Thyroid gland (tissue), 4 donors: Measurements from ENCODE around the gene MYO1D. TPM values are rescaled to one million over a fixed set of nuclear protein-coding genes. Genes with fewer than 3 reads are reported as not detected.

Source experiments
- DNase-seq, 2 donors: peaks; one replicate each; pipeline ENCODE4 v3.0.0-alpha.2; 2019
- H3K27ac ChIP-seq, 3 donors: fragments of 200-600 bp; sonication (generic); 1 replicate in 2 of 3; 2 replicates in 1 of 3; pipeline ENCODE4 v1.5.1; 2016 to 2019; ENCODE audit warnings: mild to moderate bottlenecking in 1 of 3, moderate library complexity in 1 of 3
- H3K27me3 ChIP-seq: fragments of 200-600 bp; sonication (generic); one replicate; pipeline ENCODE4 v1.5.1; 2019
- H3K36me3 ChIP-seq, 2 donors: fragments of 200-600 bp; sonication (generic); one replicate each; pipeline ENCODE4 v1.5.1; 2016 to 2019
- H3K4me1 ChIP-seq, 2 donors: fragments of 200-600 bp; sonication (generic); one replicate each; pipeline ENCODE4 v1.5.1; 2017 to 2019
- H3K4me3 ChIP-seq, 3 donors: fragments of 200-600 bp; sonication (generic); replicated peaks in 1 of 3; 1 replicate in 2 of 3; 2 replicates in 1 of 3; pipeline ENCODE4 v1.5.1; 2016; ENCODE audit warnings: mild to moderate bottlenecking in 1 of 3
- H3K9me3 ChIP-seq: fragments of 200-600 bp; sonication (generic); one replicate; pipeline ENCODE4 v1.5.1; 2017
- POLR2A ChIP-seq, 2 donors: fragments of 450-650 bp; IDR thresholded peaks; one replicate each; pipeline ENCODE4 v1.6.1; 2017; ENCODE audit warnings: antibody characterized with exemption in 2 of 2, mild to moderate bottlenecking in 2 of 2, moderate library complexity in 1 of 2
- WGBS, 2 donors: methylation state at CpG; one replicate each; pipeline ENCODE4 v1.1.5; 2017; 5-methylcytosine and 5-hydroxymethylcytosine counted together
- intact Hi-C: fragments of 100-400 bp; cut with DNase I; formaldehyde crosslinking; loops from one replicate; pipeline ENCODE4 v1.15.1; 2023
- total RNA-seq, 4 donors: library from RNA; depleted of rRNA; stranded (reverse); fragments of >200 nt; gene quantifications; one replicate each; pipeline ENCODE4 v1.2.3, GENCODE V29; 2016
- TF ChIP-seq, protein P1 (sequence below), 6 experiments: fragments of 200-600 bp in 3 of 6; fragments of 450-650 bp in 3 of 6; sonication (generic) in 3 of 6; IDR thresholded peaks; one replicate each; pipeline ENCODE4 v1.5.1; 2016 to 2019; ENCODE audit warnings: antibody characterized with exemption in 6 of 6, mild to moderate bottlenecking in 2 of 6, inconsistent platforms in 1 of 6, moderate library complexity in 1 of 6

Gene MYO1D
- total RNA-seq, 4 donors from 2014 or later, result 91.9 to 143 (median 97.8) TPM

- Histone ChIP-seq H3K36me3 (peaks cover 45 to 66% of the 10 kb centered on the region in 2 donors), H3K4me3 (no peak overlapping the region), H3K4me1 (no peaks in the 10 kb centered on the region), H3K27ac (no peak overlapping the region), H3K9me3 (no peaks in the 10 kb centered on the region), H3K27me3 (no peaks in the 10 kb centered on the region)
- no peak for TF ChIP-seq POLR2A (IDR thresholded peaks at IDR 0.05)
- TF ChIP-seq, protein P1, sequence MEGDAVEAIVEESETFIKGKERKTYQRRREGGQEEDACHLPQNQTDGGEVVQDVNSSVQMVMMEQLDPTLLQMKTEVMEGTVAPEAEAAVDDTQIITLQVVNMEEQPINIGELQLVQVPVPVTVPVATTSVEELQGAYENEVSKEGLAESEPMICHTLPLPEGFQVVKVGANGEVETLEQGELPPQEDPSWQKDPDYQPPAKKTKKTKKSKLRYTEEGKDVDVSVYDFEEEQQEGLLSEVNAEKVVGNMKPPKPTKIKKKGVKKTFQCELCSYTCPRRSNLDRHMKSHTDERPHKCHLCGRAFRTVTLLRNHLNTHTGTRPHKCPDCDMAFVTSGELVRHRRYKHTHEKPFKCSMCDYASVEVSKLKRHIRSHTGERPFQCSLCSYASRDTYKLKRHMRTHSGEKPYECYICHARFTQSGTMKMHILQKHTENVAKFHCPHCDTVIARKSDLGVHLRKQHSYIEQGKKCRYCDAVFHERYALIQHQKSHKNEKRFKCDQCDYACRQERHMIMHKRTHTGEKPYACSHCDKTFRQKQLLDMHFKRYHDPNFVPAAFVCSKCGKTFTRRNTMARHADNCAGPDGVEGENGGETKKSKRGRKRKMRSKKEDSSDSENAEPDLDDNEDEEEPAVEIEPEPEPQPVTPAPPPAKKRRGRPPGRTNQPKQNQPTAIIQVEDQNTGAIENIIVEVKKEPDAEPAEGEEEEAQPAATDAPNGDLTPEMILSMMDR (IDR thresholded peaks at IDR 0.05), result no peak
- intact Hi-C loops, result no loop called here
- no peak for DNase-seq
- WGBS, 2 donors, result 86 to 89% methylated on average over 1 of the region's 1 CpG
These were observed 412.6 kb downstream of the MYO1D start for GRCh38 chr17:32464374-32464773.

GRCh38 chr17:32463304-32463703 is 413.6 kb downstream of the MYO1D start:
- no peak for DNase-seq
- peaks cover 44 to 72% of the 10 kb centered on the region in 2 donors for H3K36me3 ChIP-seq
- H3K9me3 ChIP-seq, result no peaks in the 10 kb centered on the region
- H3K27ac ChIP-seq, result no peak overlapping the region
- no peaks in the 10 kb centered on the region for H3K4me1 ChIP-seq
- TF ChIP-seq, protein P1 (IDR thresholded peaks at IDR 0.05), result no peak
- TF ChIP-seq POLR2A (IDR thresholded peaks at IDR 0.05), result no peak
- no peak overlapping the region for H3K4me3 ChIP-seq
- no peaks in the 10 kb centered on the region for H3K27me3 ChIP-seq
- intact Hi-C loops, result no loop called here
- WGBS, 2 donors, result 97 to 98% methylated on average over 3 of the region's 3 CpGs

DNA sequence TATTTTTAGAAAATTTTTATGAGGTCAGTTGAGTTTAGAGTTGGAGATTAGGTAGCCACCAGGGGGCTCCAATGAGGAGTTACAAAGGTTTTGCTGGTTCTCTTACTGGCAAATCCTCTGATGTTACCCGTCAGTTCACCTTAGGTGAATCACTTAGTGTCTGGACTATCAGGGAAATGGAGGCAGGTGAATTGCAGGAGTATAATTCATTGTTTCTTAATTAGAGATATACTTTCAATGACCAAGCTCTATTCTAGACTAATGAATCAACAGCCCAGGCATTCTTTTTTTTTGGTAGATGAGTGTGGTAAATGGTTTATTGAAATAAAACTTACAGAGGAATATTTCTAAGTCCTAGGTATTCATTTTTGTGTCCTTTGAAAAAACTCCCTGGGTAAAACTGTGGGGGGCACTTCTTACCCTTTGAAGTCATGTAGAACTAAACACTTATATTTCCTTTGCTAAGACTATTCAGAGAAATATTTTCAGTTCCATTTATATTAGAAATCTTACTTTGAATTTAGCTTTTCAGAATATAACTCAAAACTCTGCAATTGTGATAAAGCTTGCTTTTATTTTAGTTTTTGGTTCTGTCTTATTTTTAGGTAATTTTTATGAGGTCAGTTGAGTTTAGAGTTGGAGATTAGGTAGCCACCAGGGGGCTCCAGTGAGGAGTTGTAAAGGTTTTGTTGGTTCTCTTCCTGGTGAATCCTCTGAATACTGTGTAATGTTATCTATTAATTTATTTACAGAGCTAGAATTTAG is 414.9 kb downstream of the MYO1D start:
- no peaks in the 10 kb centered on the region for H3K9me3 ChIP-seq
- no peaks in the 10 kb centered on the region for H3K27me3 ChIP-seq
- H3K27ac ChIP-seq, result no peak overlapping the region
- 53 to 67% methylated on average over 1 of the region's 1 CpG for WGBS, 2 donors
- no peak overlapping the region for H3K4me3 ChIP-seq
- DNase-seq, result peak; percentile 36 to 42
- no peaks in the 10 kb centered on the region for H3K4me1 ChIP-seq
- TF ChIP-seq, protein P1 (IDR thresholded peaks at IDR 0.05), result peak; percentile 17 to 54 (median 32)
- TF ChIP-seq POLR2A (IDR thresholded peaks at IDR 0.05), result no peak
- intact Hi-C loops, result no loop called here
- H3K36me3 ChIP-seq, result peaks cover 42 to 69% of the 10 kb centered on the region in 2 donors

- H3K9me3 ChIP-seq, result no peaks in the 10 kb centered on the region
- peaks cover 48 to 71% of the 10 kb centered on the region in 2 donors for H3K36me3 ChIP-seq
- no peaks in the 10 kb centered on the region for H3K4me1 ChIP-seq
- H3K27me3 ChIP-seq, result no peaks in the 10 kb centered on the region
- H3K27ac ChIP-seq, result no peak overlapping the region
- TF ChIP-seq, protein P1 (IDR thresholded peaks at IDR 0.05), result no peak
- no peak for TF ChIP-seq POLR2A (IDR thresholded peaks at IDR 0.05)
- intact Hi-C loops, result no loop called here
- 77% methylated on average over 4 of the region's 4 CpGs for WGBS, 2 donors
- H3K4me3 ChIP-seq, result no peak overlapping the region
- no peak for DNase-seq
These were observed 415.4 kb downstream of the MYO1D start for GRCh38 chr17:32461498-32461852.

- WGBS, 2 donors, result 92 to 93% methylated on average over 4 of the region's 4 CpGs
- Histone ChIP-seq H3K36me3 (peaks cover 49 to 68% of the 10 kb centered on the region in 2 donors), H3K4me1 (no peaks in the 10 kb centered on the region), H3K27ac (no peak overlapping the region), H3K27me3 (no peaks in the 10 kb centered on the region), H3K4me3 (no peak overlapping the region), H3K9me3 (no peaks in the 10 kb centered on the region)
- TF ChIP-seq POLR2A (IDR thresholded peaks at IDR 0.05), result no peak
- TF ChIP-seq, protein P1 (IDR thresholded peaks at IDR 0.05), result no peak
- intact Hi-C loops, result no loop called here
- no peak for DNase-seq
These were observed 416.9 kb downstream of the MYO1D start for GRCh38 chr17:32460054-32460453.
